Suprapubic skin (tissue), 4 donors: ENCODE results near the gene VPS36.

ENCODE experiments used
- EP300 ChIP-seq: sonication (generic); formaldehyde crosslinking; IDR thresholded peaks from one replicate; pipeline ENCODE4 v1.6.1; 2017; ENCODE audit warnings: antibody characterized with exemption
- POLR2A ChIP-seq, 2 donors: fragments of 450-650 bp; IDR thresholded peaks; one replicate each; pipeline ENCODE4 v1.6.1; 2017; ENCODE audit warnings: antibody characterized with exemption in 2 of 2, mild to moderate bottlenecking in 2 of 2, moderate library complexity in 2 of 2
- POLR2AphosphoS5 ChIP-seq, 3 donors: sonication (generic); formaldehyde crosslinking; IDR thresholded peaks; one replicate each; pipeline ENCODE4 v1.6.1; 2017; ENCODE audit warnings: antibody characterized with exemption in 3 of 3
- TF ChIP-seq, protein P1 (sequence below), 2 donors: fragments of 200-600 bp in 1 of 2; fragments of 450-650 bp in 1 of 2; sonication (generic) in 1 of 2; IDR thresholded peaks; one replicate each; pipeline ENCODE4 v1.5.1; 2016 to 2019; ENCODE audit warnings: antibody characterized with exemption in 2 of 2, mild to moderate bottlenecking in 1 of 2, moderate library complexity in 1 of 2

DNA sequence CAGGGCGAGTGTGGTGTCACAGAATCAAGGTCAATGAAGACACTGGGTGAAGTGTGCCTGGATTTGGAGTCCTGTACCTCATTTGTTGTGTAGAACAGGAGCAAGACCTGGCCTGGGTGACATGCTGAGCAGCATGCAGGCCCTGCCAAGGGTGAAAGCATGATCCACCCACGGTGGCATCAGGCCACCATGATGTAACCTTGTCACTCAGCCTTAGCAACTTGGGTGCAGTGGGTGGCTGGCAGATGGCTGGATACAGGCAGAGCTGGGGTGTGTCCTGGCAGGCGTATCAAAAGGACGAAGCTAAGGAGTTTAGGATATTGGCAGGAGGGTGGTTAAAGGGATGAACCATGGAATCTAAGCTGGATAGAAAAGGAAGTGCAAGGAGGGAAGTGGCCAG lies 54.7 kb downstream of the VPS36 start:
- TF ChIP-seq EP300 = no peak
- TF ChIP-seq, protein P1, sequence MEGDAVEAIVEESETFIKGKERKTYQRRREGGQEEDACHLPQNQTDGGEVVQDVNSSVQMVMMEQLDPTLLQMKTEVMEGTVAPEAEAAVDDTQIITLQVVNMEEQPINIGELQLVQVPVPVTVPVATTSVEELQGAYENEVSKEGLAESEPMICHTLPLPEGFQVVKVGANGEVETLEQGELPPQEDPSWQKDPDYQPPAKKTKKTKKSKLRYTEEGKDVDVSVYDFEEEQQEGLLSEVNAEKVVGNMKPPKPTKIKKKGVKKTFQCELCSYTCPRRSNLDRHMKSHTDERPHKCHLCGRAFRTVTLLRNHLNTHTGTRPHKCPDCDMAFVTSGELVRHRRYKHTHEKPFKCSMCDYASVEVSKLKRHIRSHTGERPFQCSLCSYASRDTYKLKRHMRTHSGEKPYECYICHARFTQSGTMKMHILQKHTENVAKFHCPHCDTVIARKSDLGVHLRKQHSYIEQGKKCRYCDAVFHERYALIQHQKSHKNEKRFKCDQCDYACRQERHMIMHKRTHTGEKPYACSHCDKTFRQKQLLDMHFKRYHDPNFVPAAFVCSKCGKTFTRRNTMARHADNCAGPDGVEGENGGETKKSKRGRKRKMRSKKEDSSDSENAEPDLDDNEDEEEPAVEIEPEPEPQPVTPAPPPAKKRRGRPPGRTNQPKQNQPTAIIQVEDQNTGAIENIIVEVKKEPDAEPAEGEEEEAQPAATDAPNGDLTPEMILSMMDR (IDR thresholded peaks at IDR 0.05) = no peak
- no peak for TF ChIP-seq POLR2AphosphoS5 (IDR thresholded peaks at IDR 0.05)
- TF ChIP-seq POLR2A (IDR thresholded peaks at IDR 0.05) = no peak
